HEK293T (cell line): ENCODE results near the gene BRMS1.

ENCODE experiments used
- CTCF ChIA-PET: fragments of 350-600 bp; formaldehyde crosslinking; extraction: SDS; loops from one replicate; lab custom pipeline; 2021; ENCODE audit warnings: antibody characterized with exemption, inconsistent platforms; lab: Yijun Ruan, JAX
- POLR2A ChIA-PET: fragments of 350-600 bp; formaldehyde crosslinking; extraction: SDS; loops from one replicate; lab custom pipeline; 2020; ENCODE audit warnings: antibody characterized with exemption, inconsistent platforms; lab: Yijun Ruan, JAX
- DNase-seq: peaks from one replicate; pipeline ENCODE4 v3.0.0; 2012; ENCODE audit warnings: mixed read lengths; ENCODE audit errors: extremely low spot score
- ARNT ChIP-seq: fragments of 450-650 bp; IDR thresholded peaks from 2 replicates; pipeline ENCODE4 v1.6.1; 2017; ENCODE audit warnings: mild to moderate bottlenecking
- BHLHE40 ChIP-seq: fragments of 450-650 bp; IDR thresholded peaks from 2 replicates; pipeline ENCODE4 v1.6.1; 2016; ENCODE audit warnings: mild to moderate bottlenecking, moderate library complexity, borderline replicate concordance
- CTBP1 ChIP-seq: fragments of 450-650 bp; IDR thresholded peaks from 2 replicates; pipeline ENCODE4 v1.6.1; 2016; ENCODE audit warnings: borderline replicate concordance
- ELF4 ChIP-seq: fragments of 450-650 bp; IDR thresholded peaks from 2 replicates; pipeline ENCODE4 v1.6.1; 2017; ENCODE audit warnings: antibody characterized with exemption
- FOXA1 ChIP-seq: fragments of 450-650 bp; IDR thresholded peaks from 2 replicates; pipeline ENCODE4 v1.6.1; 2016; ENCODE audit warnings: mild to moderate bottlenecking
- FOXK2 ChIP-seq: fragments of 450-650 bp; IDR thresholded peaks from 2 replicates; pipeline ENCODE4 v1.6.1; 2016; ENCODE audit warnings: mild to moderate bottlenecking
- FOXM1 ChIP-seq: fragments of 450-650 bp; IDR thresholded peaks from 2 replicates; pipeline ENCODE4 v1.6.1; 2017; ENCODE audit warnings: mild to moderate bottlenecking, borderline replicate concordance
- HDGF ChIP-seq: fragments of 450-650 bp; IDR thresholded peaks from 2 replicates; pipeline ENCODE4 v1.6.1; 2017; ENCODE audit warnings: antibody characterized with exemption, borderline replicate concordance
- L3MBTL2 ChIP-seq: fragments of 450-650 bp; conservative IDR thresholded peaks from 2 replicates; pipeline ENCODE4 v1.6.1; 2016; ENCODE audit warnings: mild to moderate bottlenecking
- LEF1 ChIP-seq: fragments of 450-650 bp; IDR thresholded peaks from 2 replicates; pipeline ENCODE4 v1.6.1; 2017; ENCODE audit warnings: mild to moderate bottlenecking, borderline replicate concordance
- NFRKB ChIP-seq: fragments of 450-650 bp; IDR thresholded peaks from 2 replicates; pipeline ENCODE4 v1.6.1; 2016; ENCODE audit warnings: mild to moderate bottlenecking, moderate library complexity
- SP1 ChIP-seq: fragments of 450-650 bp; IDR thresholded peaks from 2 replicates; pipeline ENCODE4 v1.6.1; 2017
- SUZ12 ChIP-seq: fragments of 450-650 bp; IDR thresholded peaks from 2 replicates; pipeline ENCODE4 v1.6.1; 2016; ENCODE audit warnings: mild to moderate bottlenecking
- TARDBP ChIP-seq: fragments of 450-650 bp; IDR thresholded peaks from 2 replicates; pipeline ENCODE4 v1.6.1; 2016
- ZNF384 ChIP-seq: fragments of 450-650 bp; IDR thresholded peaks from 2 replicates; pipeline ENCODE4 v1.6.1; 2016
- TF ChIP-seq, protein P1 (sequence below): fragments of 450-650 bp; IDR thresholded peaks from 2 replicates; pipeline ENCODE4 v1.6.1; 2016

The BRMS1 gene

DNA sequence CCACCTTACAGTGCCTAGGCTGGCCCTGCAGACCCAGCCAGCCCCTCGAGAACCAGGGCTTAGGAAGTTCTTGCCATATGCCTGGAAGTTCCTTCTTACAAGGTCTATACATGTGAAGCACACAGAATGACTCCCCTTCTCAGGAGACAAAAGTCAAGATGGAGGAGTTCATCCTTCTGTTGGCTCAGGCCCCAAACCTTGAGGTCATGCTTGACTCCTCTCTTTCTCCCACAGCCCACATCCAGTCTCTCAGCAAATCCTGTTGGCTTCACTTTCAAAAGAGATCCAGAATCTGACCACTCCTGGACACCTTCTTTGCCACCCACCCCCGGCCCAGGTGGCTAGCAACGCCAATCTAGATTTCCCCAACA lies 26.3 kb downstream of the BRMS1 start:
- no peak for DNase-seq
- ChIA-PET POLR2A (interaction anchor here (1.1 kb wide), 1 partner anchor 13 kb away, joined by 3 read pairs; no protein-coding TSS in a partner anchor), CTCF (no interaction called here)
- no peak for TF ChIP-seq FOXK2
- TF ChIP-seq FOXM1: no peak
- TF ChIP-seq SUZ12: no peak
- no peak for TF ChIP-seq BHLHE40
- no peak for TF ChIP-seq L3MBTL2
- TF ChIP-seq FOXA1: no peak
- TF ChIP-seq ELF4: no peak

GRCh38 chr11:66317723-66318599 lies 26.9 kb downstream of the BRMS1 start:
- CTCF ChIA-PET: no interaction called here
- no peak for DNase-seq
- TF ChIP-seq FOXA1 (no peak), TARDBP (no peak), NFRKB (no peak), SUZ12 (no peak), LEF1 (no peak), ZNF384 (no peak), BHLHE40 (no peak), ELF4 (no peak), SP1 (no peak), FOXM1 (no peak), FOXK2 (no peak), CTBP1 (no peak), HDGF (no peak), ARNT (no peak), L3MBTL2 (no peak)
- TF ChIP-seq, protein P1, sequence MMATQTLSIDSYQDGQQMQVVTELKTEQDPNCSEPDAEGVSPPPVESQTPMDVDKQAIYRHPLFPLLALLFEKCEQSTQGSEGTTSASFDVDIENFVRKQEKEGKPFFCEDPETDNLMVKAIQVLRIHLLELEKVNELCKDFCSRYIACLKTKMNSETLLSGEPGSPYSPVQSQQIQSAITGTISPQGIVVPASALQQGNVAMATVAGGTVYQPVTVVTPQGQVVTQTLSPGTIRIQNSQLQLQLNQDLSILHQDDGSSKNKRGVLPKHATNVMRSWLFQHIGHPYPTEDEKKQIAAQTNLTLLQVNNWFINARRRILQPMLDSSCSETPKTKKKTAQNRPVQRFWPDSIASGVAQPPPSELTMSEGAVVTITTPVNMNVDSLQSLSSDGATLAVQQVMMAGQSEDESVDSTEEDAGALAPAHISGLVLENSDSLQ: no peak
- POLR2A ChIA-PET: interaction anchor here (0.9 to 1.1 kb wide), 2 partner anchors 12 to 29 kb away, joined by 3 to 4 read pairs; partner anchors contain the start of gene YIF1A

GRCh38 chr11:66317322-66317722 lies 27.6 kb downstream of the BRMS1 start:
- TF ChIP-seq ZNF384: no peak
- no peak for TF ChIP-seq ELF4
- TF ChIP-seq NFRKB: no peak
- no peak for TF ChIP-seq SUZ12
- TF ChIP-seq HDGF: no peak
- no peak for TF ChIP-seq FOXK2
- TF ChIP-seq, protein P1: no peak
- TF ChIP-seq LEF1: no peak
- TF ChIP-seq TARDBP: no peak
- TF ChIP-seq ARNT: no peak
- no peak for TF ChIP-seq FOXM1
- no peak for TF ChIP-seq CTBP1
- TF ChIP-seq BHLHE40: no peak
- no peak for TF ChIP-seq SP1
- TF ChIP-seq FOXA1: no peak
- no peak for TF ChIP-seq L3MBTL2
- CTCF ChIA-PET: no interaction called here
- no peak for DNase-seq
- POLR2A ChIA-PET: interaction anchor here (0.9 kb wide), 1 partner anchor 28 kb away, joined by 4 read pairs; the partner anchor contains the start of gene YIF1A

- ChIA-PET CTCF (no interaction called here), POLR2A (no interaction called here)
- no peak for DNase-seq
- TF ChIP-seq TARDBP (no peak), SUZ12 (no peak), FOXA1 (no peak), L3MBTL2 (no peak), FOXK2 (no peak), BHLHE40 (no peak), SP1 (no peak), CTBP1 (no peak), FOXM1 (no peak), ARNT (no peak), LEF1 (no peak), ZNF384 (no peak), ELF4 (no peak), HDGF (no peak), NFRKB (no peak)
- TF ChIP-seq, protein P1: no peak
Observed at GRCh38 chr11:66316849-66317251, 28.1 kb downstream of the BRMS1 start, which contains the start of gene CD248. Gene CD248, minus strand, starts transcription at chr11:66317044. Its CDS starts 17 bp downstream, at chr11:66317027.

- CTCF ChIA-PET: no interaction called here
- POLR2A ChIA-PET: interaction anchor here (0.7 to 1.5 kb wide), 2 partner anchors 17 to 27 kb away, joined by 3 to 6 read pairs; partner anchors contain the start of gene YIF1A
- TF ChIP-seq HDGF: no peak
- TF ChIP-seq NFRKB: no peak
- no peak for DNase-seq
Observed at GRCh38 chr11:66315921-66316811, 28.7 kb downstream of the BRMS1 start.
